Right atrium auricular region (tissue), 2 donors: ENCODE results near the gene SPTBN1. TPM values are rescaled to one million over a fixed set of nuclear protein-coding genes. Genes with fewer than 3 reads are reported as not detected.

Experiments
- DNase-seq: peaks from one replicate; pipeline ENCODE4 v3.0.0-alpha.2; 2019; ENCODE audit warnings: low spot score
- H3K27ac ChIP-seq, 2 donors: fragments of 200-600 bp; sonication (generic); 1 replicate in 1 of 2; 2 replicates in 1 of 2; pipeline ENCODE4 v1.5.1; 2016 to 2019
- H3K27me3 ChIP-seq, 2 donors: fragments of 200-600 bp; sonication (generic); one replicate each; pipeline versions ENCODE4 v1.5.1 to v1.6.0; 2017 to 2019
- H3K36me3 ChIP-seq: fragments of 200-600 bp; sonication (generic); one replicate; pipeline ENCODE4 v1.5.1; 2016
- H3K4me1 ChIP-seq, 2 donors: fragments of 200-600 bp; sonication (generic); one replicate each; pipeline versions ENCODE4 v1.5.1 to v1.6.0; 2017 to 2019
- H3K4me3 ChIP-seq, 2 donors: fragments of 200-600 bp; sonication (generic); 1 replicate in 1 of 2; 2 replicates in 1 of 2; pipeline ENCODE4 v1.5.1; 2017 to 2019; ENCODE audit warnings: mild to moderate bottlenecking in 1 of 2, moderate library complexity in 1 of 2
- H3K9me3 ChIP-seq, 2 donors: fragments of 200-600 bp; sonication (generic); one replicate each; pipeline ENCODE4 v1.5.1; 2019
- total RNA-seq, 2 donors: library from RNA; depleted of rRNA; stranded (reverse); fragments of >200 nt; gene quantifications; one replicate each; pipeline ENCODE4 v1.1.0, GENCODE V29; 2016
- TF ChIP-seq, protein P1 (sequence below), 2 donors: fragments of 200-600 bp; sonication (generic); IDR thresholded peaks; one replicate each; pipeline ENCODE4 v1.5.1; 2019; ENCODE audit warnings: antibody characterized with exemption in 2 of 2

The SPTBN1 gene
- total RNA-seq, 2 donors from 2014 or later, result 265 to 382 TPM

GRCh38 chr2:54440050-54440449 is 16.1 kb upstream of the SPTBN1 start:
- no peak for DNase-seq
- no peaks in the 10 kb centered on the region for H3K27me3 ChIP-seq
- peak overlapping the region in 1 of 2 donors; percentile 11 for H3K27ac ChIP-seq
- peaks cover 0 to 54% of the 10 kb centered on the region in 2 donors for H3K4me1 ChIP-seq
- no peak overlapping the region for H3K4me3 ChIP-seq
- TF ChIP-seq, protein P1, sequence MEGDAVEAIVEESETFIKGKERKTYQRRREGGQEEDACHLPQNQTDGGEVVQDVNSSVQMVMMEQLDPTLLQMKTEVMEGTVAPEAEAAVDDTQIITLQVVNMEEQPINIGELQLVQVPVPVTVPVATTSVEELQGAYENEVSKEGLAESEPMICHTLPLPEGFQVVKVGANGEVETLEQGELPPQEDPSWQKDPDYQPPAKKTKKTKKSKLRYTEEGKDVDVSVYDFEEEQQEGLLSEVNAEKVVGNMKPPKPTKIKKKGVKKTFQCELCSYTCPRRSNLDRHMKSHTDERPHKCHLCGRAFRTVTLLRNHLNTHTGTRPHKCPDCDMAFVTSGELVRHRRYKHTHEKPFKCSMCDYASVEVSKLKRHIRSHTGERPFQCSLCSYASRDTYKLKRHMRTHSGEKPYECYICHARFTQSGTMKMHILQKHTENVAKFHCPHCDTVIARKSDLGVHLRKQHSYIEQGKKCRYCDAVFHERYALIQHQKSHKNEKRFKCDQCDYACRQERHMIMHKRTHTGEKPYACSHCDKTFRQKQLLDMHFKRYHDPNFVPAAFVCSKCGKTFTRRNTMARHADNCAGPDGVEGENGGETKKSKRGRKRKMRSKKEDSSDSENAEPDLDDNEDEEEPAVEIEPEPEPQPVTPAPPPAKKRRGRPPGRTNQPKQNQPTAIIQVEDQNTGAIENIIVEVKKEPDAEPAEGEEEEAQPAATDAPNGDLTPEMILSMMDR (IDR thresholded peaks at IDR 0.05), result no peak
- no peaks in the 10 kb centered on the region for H3K9me3 ChIP-seq
- no peaks in the 10 kb centered on the region for H3K36me3 ChIP-seq

DNA sequence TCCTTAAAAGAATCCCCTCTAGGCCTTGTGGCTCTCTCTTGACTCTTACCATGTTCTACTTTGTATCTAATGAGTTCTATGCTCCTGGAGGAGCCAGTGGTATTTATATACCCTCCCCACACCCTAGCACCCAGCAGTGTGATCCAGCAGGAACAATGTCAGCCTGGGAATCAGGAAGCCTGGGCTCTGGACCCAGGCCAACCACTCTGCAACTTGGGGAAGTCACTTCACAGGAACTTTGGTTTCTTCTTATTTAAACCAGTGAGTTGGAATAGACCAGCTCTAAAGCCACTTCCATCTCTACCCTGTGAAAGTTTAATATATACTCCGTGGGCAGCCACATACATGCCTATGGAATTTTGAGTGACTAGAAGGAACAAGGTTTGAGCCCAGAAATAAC is 11.6 kb upstream of the SPTBN1 start:
- TF ChIP-seq, protein P1 (IDR thresholded peaks at IDR 0.05), result no peak
- Histone ChIP-seq H3K4me1 (peaks cover 0 to 18% of the 10 kb centered on the region in 2 donors), H3K36me3 (no peaks in the 10 kb centered on the region), H3K9me3 (no peaks in the 10 kb centered on the region), H3K27me3 (no peaks in the 10 kb centered on the region), H3K4me3 (no peak overlapping the region), H3K27ac (no peak overlapping the region)
- no peak for DNase-seq

DNA sequence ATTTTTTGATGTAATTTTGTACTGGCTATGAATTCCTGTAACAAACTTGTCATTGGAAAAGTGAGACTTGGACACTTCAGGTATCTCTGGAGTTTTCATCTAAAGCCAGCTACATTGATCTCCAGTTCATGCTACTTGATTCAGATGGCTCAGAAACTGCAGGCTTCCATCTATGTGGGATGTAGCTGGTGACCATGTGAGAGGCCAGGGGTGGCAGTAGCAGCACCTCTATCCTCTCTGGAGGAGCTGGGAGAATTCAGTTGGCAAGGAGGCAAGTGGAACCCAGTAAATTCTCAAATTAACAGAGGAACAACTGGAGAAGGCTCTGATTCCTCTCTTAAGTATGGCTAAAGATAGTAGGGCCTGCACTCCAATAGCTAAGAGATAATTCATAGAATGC is 10.0 kb upstream of the SPTBN1 start:
- Histone ChIP-seq H3K4me3 (no peak overlapping the region), H3K9me3 (no peaks in the 10 kb centered on the region), H3K4me1 (peaks cover 0 to 2% of the 10 kb centered on the region in 2 donors), H3K27me3 (no peaks in the 10 kb centered on the region), H3K36me3 (no peaks in the 10 kb centered on the region), H3K27ac (no peak overlapping the region)
- no peak for DNase-seq
- TF ChIP-seq, protein P1 (IDR thresholded peaks at IDR 0.05), result no peak

GRCh38 chr2:54446625-54447024 is 9.5 kb upstream of the SPTBN1 start:
- TF ChIP-seq, protein P1 (IDR thresholded peaks at IDR 0.05), result no peak
- Histone ChIP-seq H3K27ac (no peak overlapping the region), H3K4me3 (no peak overlapping the region), H3K27me3 (no peaks in the 10 kb centered on the region), H3K36me3 (no peaks in the 10 kb centered on the region), H3K9me3 (no peaks in the 10 kb centered on the region), H3K4me1 (no peaks in the 10 kb centered on the region)
- no peak for DNase-seq

DNA sequence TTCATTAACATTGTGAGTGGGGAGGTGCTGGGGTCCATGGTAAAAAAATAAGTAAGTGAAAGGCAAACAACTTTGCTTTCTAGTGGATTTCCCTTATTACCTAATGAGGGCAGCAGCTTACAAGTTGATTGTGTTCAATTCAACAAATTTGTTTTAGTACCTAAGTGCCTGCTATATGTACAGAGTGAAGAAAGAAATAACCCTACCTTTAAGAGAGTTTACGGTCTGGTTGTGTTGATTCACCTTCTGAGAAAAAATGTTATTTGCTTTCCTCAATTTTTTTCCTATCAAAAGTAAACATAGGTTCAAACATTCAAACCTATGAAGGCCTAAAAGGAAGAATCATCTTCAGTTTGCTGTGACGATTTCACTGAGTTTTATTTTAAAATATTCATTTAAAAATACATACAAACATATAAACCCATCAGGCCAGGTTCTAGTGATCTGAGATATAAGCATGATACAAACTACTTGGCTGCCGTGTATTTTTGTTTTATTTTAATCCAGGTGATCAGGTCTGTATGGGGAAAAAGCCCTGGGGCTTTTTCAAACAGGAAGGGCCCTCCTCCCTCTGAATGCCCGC is 1.5 kb upstream of the SPTBN1 start:
- peak overlapping the region; percentile 96 to 97 for H3K27ac ChIP-seq
- TF ChIP-seq, protein P1 (IDR thresholded peaks at IDR 0.05), result no peak
- H3K4me3 ChIP-seq, result peak overlapping the region; percentile 71 to 89
- no peaks in the 10 kb centered on the region for H3K36me3 ChIP-seq
- H3K4me1 ChIP-seq, result peaks cover 0 to 22% of the 10 kb centered on the region in 2 donors
- no peaks in the 10 kb centered on the region for H3K9me3 ChIP-seq
- H3K27me3 ChIP-seq, result no peaks in the 10 kb centered on the region
- DNase-seq, result no peak

DNA sequence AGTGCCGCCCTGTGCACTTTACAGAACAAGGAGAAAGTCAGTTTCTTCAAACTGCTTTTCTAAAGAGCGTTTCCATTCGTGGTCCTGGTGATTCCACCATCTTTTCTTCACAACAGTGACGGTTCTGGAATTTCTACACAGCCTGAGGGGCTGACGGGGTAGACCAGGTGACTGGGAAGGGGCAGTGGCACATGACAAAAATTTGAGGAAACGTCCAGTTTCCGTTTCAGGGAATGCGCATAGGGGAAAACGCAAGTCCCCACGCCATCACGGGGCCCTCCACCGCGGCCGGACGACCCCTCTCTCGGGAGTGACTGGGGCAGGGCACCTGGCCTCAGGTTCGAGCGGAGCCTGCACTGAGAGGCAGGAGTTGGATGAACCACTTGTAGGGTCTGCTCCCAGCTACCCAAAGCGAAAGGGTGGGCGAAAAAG is 980 bp upstream of the SPTBN1 start:
- TF ChIP-seq, protein P1 (IDR thresholded peaks at IDR 0.05), result no peak
- peaks cover 0 to 27% of the 10 kb centered on the region in 2 donors for H3K4me1 ChIP-seq
- H3K27ac ChIP-seq, result peak overlapping the region; percentile 96 to 97
- no peaks in the 10 kb centered on the region for H3K27me3 ChIP-seq
- H3K4me3 ChIP-seq, result peak overlapping the region; percentile 71 to 89
- DNase-seq, result peak; percentile 61
- H3K36me3 ChIP-seq, result no peaks in the 10 kb centered on the region
- no peaks in the 10 kb centered on the region for H3K9me3 ChIP-seq
